KMS-11 (cell line): ENCODE measurements around the gene B3GNT3.
A peak's percentile ranks its signal among the peaks of the same experiment; 100 is the strongest.

ENCODE experiments used
- H2AFZ ChIP-seq: fragments of 200-600 bp; sonication (generic); 2 replicates; pipeline ENCODE4 v1.6.1; 2016; ENCODE audit warnings: antibody characterized with exemption, mixed run types, low read depth
- H3K27ac ChIP-seq: fragments of 200-600 bp; sonication (generic); 2 replicates; pipeline ENCODE4 v1.6.1; 2016; ENCODE audit warnings: mild to moderate bottlenecking, mixed run types
- H3K27me3 ChIP-seq: fragments of 200-600 bp; sonication (generic); 2 replicates; pipeline ENCODE4 v1.6.1; 2017; ENCODE audit warnings: mild to moderate bottlenecking, low read depth, mixed run types, moderate library complexity; ENCODE audit not compliant: insufficient read depth
- H3K36me3 ChIP-seq: fragments of 200-600 bp; sonication (generic); 2 replicates; pipeline ENCODE4 v1.6.1; 2017; ENCODE audit warnings: mild to moderate bottlenecking, mixed run types; ENCODE audit not compliant: insufficient read depth
- H3K4me1 ChIP-seq: fragments of 200-600 bp; sonication (generic); 2 replicates; pipeline ENCODE4 v1.6.1; 2016; ENCODE audit warnings: mild to moderate bottlenecking, low read depth, mixed run types; ENCODE audit not compliant: poor library complexity, severe bottlenecking
- H3K4me2 ChIP-seq: fragments of 200-600 bp; sonication (generic); 2 replicates; pipeline ENCODE4 v1.7.0; 2016; ENCODE audit warnings: mild to moderate bottlenecking, mixed run types
- H3K4me3 ChIP-seq: fragments of 200-600 bp; sonication (generic); IDR thresholded peaks from 2 replicates; pipeline ENCODE4 v1.6.1; 2017; ENCODE audit warnings: low read depth, low read length, mixed read lengths; ENCODE audit not compliant: insufficient read depth
- H3K79me2 ChIP-seq: fragments of 200-600 bp; sonication (generic); 2 replicates; pipeline ENCODE4 v1.6.1; 2016; ENCODE audit warnings: low read depth, mixed run types; ENCODE audit not compliant: insufficient read depth
- H3K9ac ChIP-seq: fragments of 200-600 bp; sonication (generic); 2 replicates; pipeline ENCODE4 v1.6.1; 2016; ENCODE audit warnings: mild to moderate bottlenecking, mixed run types
- H4K20me1 ChIP-seq: fragments of 200-600 bp; sonication (generic); 2 replicates; pipeline ENCODE4 v1.6.1; 2016; ENCODE audit warnings: mild to moderate bottlenecking, mixed run types; ENCODE audit not compliant: insufficient read depth
- CTCF ChIP-seq: fragments of 200-600 bp; sonication (generic); conservative IDR thresholded peaks from 2 replicates; pipeline ENCODE4 v1.6.1; 2017; ENCODE audit warnings: low read depth, mild to moderate bottlenecking, antibody characterized with exemption, low read length, moderate library complexity, mixed read lengths

Gene B3GNT3

GRCh38 chr19:17784201-17785008 lies 10.5 kb upstream of the B3GNT3 start:
- H3K79me2 ChIP-seq, result no peaks in the 10 kb centered on the region
- H3K27me3 ChIP-seq, result no peaks in the 10 kb centered on the region
- H3K4me3 ChIP-seq, result no peak overlapping the region
- H3K4me1 ChIP-seq, result no peaks in the 10 kb centered on the region
- no peak overlapping the region for H3K4me2 ChIP-seq
- no peaks in the 10 kb centered on the region for H3K36me3 ChIP-seq
- H4K20me1 ChIP-seq, result no peaks in the 10 kb centered on the region
- no peak overlapping the region for H2AFZ ChIP-seq
- no peak overlapping the region for H3K9ac ChIP-seq
- TF ChIP-seq CTCF, result peak; percentile 88
- no peak overlapping the region for H3K27ac ChIP-seq

GRCh38 chr19:17787274-17787913 lies 7.5 kb upstream of the B3GNT3 start:
- no peaks in the 10 kb centered on the region for H3K36me3 ChIP-seq
- H3K4me3 ChIP-seq, result no peak overlapping the region
- no peaks in the 10 kb centered on the region for H3K79me2 ChIP-seq
- TF ChIP-seq CTCF, result no peak
- H3K27ac ChIP-seq, result no peak overlapping the region
- H4K20me1 ChIP-seq, result no peaks in the 10 kb centered on the region
- H3K9ac ChIP-seq, result no peak overlapping the region
- no peaks in the 10 kb centered on the region for H3K27me3 ChIP-seq
- no peak overlapping the region for H2AFZ ChIP-seq
- H3K4me2 ChIP-seq, result no peak overlapping the region
- H3K4me1 ChIP-seq, result no peaks in the 10 kb centered on the region

GRCh38 chr19:17788632-17789031 lies 6.3 kb upstream of the B3GNT3 start:
- no peak overlapping the region for H2AFZ ChIP-seq
- H3K4me3 ChIP-seq, result no peak overlapping the region
- no peaks in the 10 kb centered on the region; the same call in 1 of the 2 replicates for H3K27me3 ChIP-seq
- H3K4me1 ChIP-seq, result no peaks in the 10 kb centered on the region
- H4K20me1 ChIP-seq, result no peaks in the 10 kb centered on the region
- H3K4me2 ChIP-seq, result no peak overlapping the region
- no peak overlapping the region for H3K27ac ChIP-seq
- H3K79me2 ChIP-seq, result no peaks in the 10 kb centered on the region
- H3K36me3 ChIP-seq, result no peaks in the 10 kb centered on the region
- no peak overlapping the region for H3K9ac ChIP-seq
- no peak for TF ChIP-seq CTCF

- no peaks in the 10 kb centered on the region for H3K4me1 ChIP-seq
- no peak overlapping the region for H3K9ac ChIP-seq
- no peak overlapping the region for H3K4me2 ChIP-seq
- TF ChIP-seq CTCF, result no peak
- peaks cover 1% of the 10 kb centered on the region; the same call in 1 of the 2 replicates for H3K27me3 ChIP-seq
- no peaks in the 10 kb centered on the region for H3K79me2 ChIP-seq
- no peaks in the 10 kb centered on the region for H4K20me1 ChIP-seq
- no peak overlapping the region for H2AFZ ChIP-seq
- H3K4me3 ChIP-seq, result no peak overlapping the region
- H3K27ac ChIP-seq, result no peak overlapping the region
- no peaks in the 10 kb centered on the region for H3K36me3 ChIP-seq
Measured at GRCh38 chr19:17790059-17790780, 4.7 kb upstream of the B3GNT3 start.
